K562 (cell line): ENCODE measurements around the gene FADS1. TPM values are rescaled to one million over a fixed set of nuclear protein-coding genes. Genes with fewer than 3 reads are reported as not detected.

Experiments
- ATAC-seq: fragments of 200-7000 bp; cut with Tn5 transposase; 3 replicates; pipeline ENCODE4 v1.9.1; 2020; ENCODE audit warnings: moderate library complexity
- BruUV-seq: library from RNA; stranded (reverse); fragments of 400-500 nt; replicated peaks from 2 replicates; lab custom pipeline; 2021; lab: Mats Ljungman, UMichigan
- CTCF ChIA-PET: fragments of 300-600 bp; formaldehyde crosslinking; extraction: SDS; loops from one replicate; lab custom pipeline; 2021; ENCODE audit warnings: low intra/inter-chr PET ratio; lab: Yijun Ruan, JAX
- POLR2A ChIA-PET: fragments of 300-600, 350-650 bp; sonication (Branson Sonifier 250); formaldehyde crosslinking; extraction: SDS; loops from one replicate; lab custom pipeline; 2021; ENCODE audit warnings: antibody characterized with exemption, inconsistent platforms; lab: Yijun Ruan, JAX
- DNase-seq, 4 experiments: peaks; one replicate each; pipeline versions ENCODE4 v3.0.0 to v3.0.0-alpha.2; 2011 to 2018; ENCODE audit warnings: low spot score in 3 of 4, mixed read lengths in 3 of 4; ENCODE audit errors: extremely low read depth in 1 of 4
- FAIRE-seq: peaks from 2 replicates; lab custom pipeline; 2011; peaks lifted over from hg19 to GRCh38; lab: Jason Lieb, UNC
- H2AFZ ChIP-seq: 2 replicates; pipeline ENCODE4 v1.6.0; 2011; ENCODE audit warnings: low read depth, low read length, control low read depth, inconsistent platforms
- H3K27ac ChIP-seq: fragments of 200-600 bp; 3 replicates; pipeline ENCODE4 v1.8.0; 2011; ENCODE audit warnings: low read depth, mild to moderate bottlenecking, control low read depth, inconsistent platforms, low read length, moderate library complexity, mixed read lengths; ENCODE audit errors: extremely low read depth
- H3K27me3 ChIP-seq, 2 experiments: fragments of 300-600 bp in 1 of 2; 2 replicates in 1 of 2; 3 replicates in 1 of 2; pipeline versions ENCODE4 v1.6.0 to v1.8.0; 2011; ENCODE audit warnings: inconsistent platforms in 2 of 2, low read length in 2 of 2, mild to moderate bottlenecking in 1 of 2, mixed read lengths in 1 of 2, moderate library complexity in 1 of 2; ENCODE audit not compliant: control insufficient read depth in 2 of 2, insufficient read depth in 2 of 2
- H3K36me3 ChIP-seq: fragments of 300-600 bp; 3 replicates; pipeline ENCODE4 v1.8.0; 2011; ENCODE audit warnings: mild to moderate bottlenecking, low read length, inconsistent platforms; ENCODE audit not compliant: control insufficient read depth, insufficient read depth
- H3K4me1 ChIP-seq, 2 experiments: fragments of 200-600 bp in 1 of 2; replicated peaks in 1 of 2; 2 replicates in 1 of 2; 3 replicates in 1 of 2; pipeline versions ENCODE4 v1.5.1 to v1.8.0; 2011; ENCODE audit warnings: inconsistent platforms in 2 of 2, low read length in 2 of 2, mild to moderate bottlenecking in 1 of 2, mixed read lengths in 1 of 2, moderate library complexity in 1 of 2; ENCODE audit not compliant: control insufficient read depth in 2 of 2, insufficient read depth in 2 of 2
- H3K4me2 ChIP-seq: 2 replicates; pipeline ENCODE4 v1.6.1; 2011; ENCODE audit warnings: low read length, control low read depth, inconsistent platforms, mixed read lengths; ENCODE audit not compliant: insufficient read depth
- H3K4me3 ChIP-seq: fragments of 200-600 bp; sonication (generic), shearing (Covaris generic); 2 replicates; pipeline ENCODE4 v1.5.1; 2016; ENCODE audit warnings: control low read depth, inconsistent platforms
- H3K79me2 ChIP-seq: fragments of 200-600 bp; 3 replicates; pipeline ENCODE4 v1.8.0; 2011; ENCODE audit warnings: low read length, inconsistent platforms; ENCODE audit not compliant: control insufficient read depth, insufficient read depth
- H3K9ac ChIP-seq, 2 experiments: 2 replicates each; pipeline versions ENCODE4 v1.6.0 to v1.6.1; 2011; ENCODE audit warnings: low read depth in 2 of 2, low read length in 2 of 2, control low read depth in 1 of 2, inconsistent platforms in 1 of 2, mild to moderate bottlenecking in 1 of 2, mixed read lengths in 1 of 2; ENCODE audit not compliant: insufficient read depth in 1 of 2
- H3K9me1 ChIP-seq: one replicate; pipeline ENCODE4 v1.6.0; 2011; ENCODE audit warnings: inconsistent platforms, mild to moderate bottlenecking, low read length, moderate library complexity; ENCODE audit not compliant: control insufficient read depth, insufficient read depth
- H3K9me3 ChIP-seq: replicated peaks from 2 replicates; pipeline ENCODE4 v1.5.1; 2011; ENCODE audit warnings: low read depth, low read length, inconsistent platforms; ENCODE audit not compliant: control insufficient read depth, insufficient read depth
- H4K20me1 ChIP-seq: replicated peaks from 2 replicates; pipeline ENCODE4 v1.6.1; 2011; ENCODE audit warnings: low read length, inconsistent platforms, mixed read lengths; ENCODE audit not compliant: control insufficient read depth, insufficient read depth
- E2F3 ChIP-seq: fragments of 250-450 bp; sonication (Bioruptor Pico); IDR thresholded peaks from 2 replicates; pipeline ENCODE4 v1.4.0; 2020; ENCODE audit warnings: mild to moderate bottlenecking
- HMGXB4 ChIP-seq: sonication (generic); formaldehyde crosslinking; IDR thresholded peaks from 2 replicates; pipeline ENCODE4 v1.8.1; 2023; ENCODE audit warnings: mild to moderate bottlenecking, missing genetic modification reagents
- MAZ ChIP-seq, 2 experiments: fragments of 450-650 bp in 1 of 2; sonication (generic) in 1 of 2; formaldehyde crosslinking; IDR thresholded peaks in 1 of 2; conservative IDR thresholded peaks in 1 of 2; 2 replicates each; pipeline versions ENCODE4 v1.4.0 to v1.5.0; 2020; ENCODE audit warnings: mild to moderate bottlenecking in 1 of 2, missing genetic modification reagents in 1 of 2
- ZFP91 ChIP-seq: sonication (generic); formaldehyde crosslinking; IDR thresholded peaks from 2 replicates; pipeline ENCODE4 v1.8.0; 2022; ENCODE audit warnings: mild to moderate bottlenecking, missing genetic modification reagents
- ZNF408 ChIP-seq: fragments of 250-450 bp; sonication (Bioruptor Pico); IDR thresholded peaks from 2 replicates; pipeline ENCODE4 v1.4.0; 2020; ENCODE audit warnings: low read depth, mild to moderate bottlenecking, moderate library complexity
- WGBS: fragments of 100-300 bp; shearing (Covaris generic); methylation state at CpG from one replicate; pipeline ENCODE4 v1.1.6; 2016; ENCODE audit warnings: low coverage, mixed read lengths; ENCODE audit not compliant: insufficient coverage; ENCODE audit errors: missing lambda C conversion rate; 5-methylcytosine and 5-hydroxymethylcytosine counted together
- in situ Hi-C: fragments of 300-500 bp; cut with MboI; formaldehyde crosslinking; loops from 4 replicates; pipeline ENCODE4 v1.15.0; 2018; ENCODE audit warnings: inconsistent platforms, mixed read lengths
- intact Hi-C: fragments of 100-400 bp; cut with micrococcal nuclease; formaldehyde crosslinking; loops from 2 replicates; pipeline ENCODE4 v1.14.2; 2022
- polyA plus RNA-seq, 8 experiments: library from polyadenylated mRNA; depleted of rRNA in 4 of 8; stranded (reverse) in 5 of 8; unstranded in 3 of 8; fragments of >200 nt; fragmentation: Nextera tagmentation in 2 of 8; fragmentation: Illumina TruSeq in 1 of 8; extraction: Ambion mirVana in 2 of 8; extraction: Trizol in 1 of 8; gene quantifications; 2 replicates each; pipeline versions ENCODE4 v1.2.1 to v1.2.3, GENCODE V29; 2011 to 2014; ENCODE audit warnings: inconsistent platforms in 1 of 8, missing spikeins in 1 of 8
- total RNA-seq, 7 experiments: library from RNA; depleted of rRNA in 6 of 7; stranded (reverse); fragments of >200 nt in 6 of 7; fragmentation: Illumina TruSeq in 2 of 7; extraction: Trizol in 2 of 7; gene quantifications; 2 replicates each; pipeline versions ENCODE4 v1.2.1 to v1.2.3, GENCODE V29; 2011 to 2021; ENCODE audit warnings: low replicate concordance in 1 of 7
- TF ChIP-seq, protein P1 (sequence below): fragments of 250-450 bp; sonication (Bioruptor Pico); IDR thresholded peaks from 2 replicates; pipeline ENCODE4 v1.4.0; 2020
- TF ChIP-seq, protein P2 (sequence below): sonication (generic); formaldehyde crosslinking; IDR thresholded peaks from 2 replicates; pipeline ENCODE4 v1.9.0; 2022; ENCODE audit warnings: mild to moderate bottlenecking, missing genetic modification reagents
- TF ChIP-seq, protein P3 (sequence below): fragments of 250-450 bp; sonication (Bioruptor Pico); IDR thresholded peaks from 2 replicates; pipeline ENCODE4 v1.4.0; 2020; ENCODE audit warnings: borderline replicate concordance

Gene FADS1
- total and polyA plus RNA-seq, 9 of the 15 experiments (the other 6 are each of a cell fraction or from before 2014, with no cell fraction given): 110 to 864 (median 364) TPM

DNA sequence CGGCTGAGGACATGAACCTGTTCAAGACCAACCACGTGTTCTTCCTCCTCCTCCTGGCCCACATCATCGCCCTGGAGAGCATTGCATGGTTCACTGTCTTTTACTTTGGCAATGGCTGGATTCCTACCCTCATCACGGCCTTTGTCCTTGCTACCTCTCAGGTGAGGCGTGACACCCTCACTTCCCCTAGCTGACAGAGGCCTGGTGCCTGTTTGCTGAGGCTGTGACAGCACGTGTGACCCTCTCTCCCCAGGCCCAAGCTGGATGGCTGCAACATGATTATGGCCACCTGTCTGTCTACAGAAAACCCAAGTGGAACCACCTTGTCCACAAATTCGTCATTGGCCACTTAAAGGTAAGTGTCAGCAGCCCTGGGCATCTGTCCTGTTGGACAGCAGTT is 23.6 kb upstream of the FADS1 start:
- WGBS: 79% methylated on average over 7 of the region's 7 CpGs
- 0 out of 2 replicates have a peak, but pooled peaks have one; percentile 6 for TF ChIP-seq E2F3
- TF ChIP-seq, protein P1, sequence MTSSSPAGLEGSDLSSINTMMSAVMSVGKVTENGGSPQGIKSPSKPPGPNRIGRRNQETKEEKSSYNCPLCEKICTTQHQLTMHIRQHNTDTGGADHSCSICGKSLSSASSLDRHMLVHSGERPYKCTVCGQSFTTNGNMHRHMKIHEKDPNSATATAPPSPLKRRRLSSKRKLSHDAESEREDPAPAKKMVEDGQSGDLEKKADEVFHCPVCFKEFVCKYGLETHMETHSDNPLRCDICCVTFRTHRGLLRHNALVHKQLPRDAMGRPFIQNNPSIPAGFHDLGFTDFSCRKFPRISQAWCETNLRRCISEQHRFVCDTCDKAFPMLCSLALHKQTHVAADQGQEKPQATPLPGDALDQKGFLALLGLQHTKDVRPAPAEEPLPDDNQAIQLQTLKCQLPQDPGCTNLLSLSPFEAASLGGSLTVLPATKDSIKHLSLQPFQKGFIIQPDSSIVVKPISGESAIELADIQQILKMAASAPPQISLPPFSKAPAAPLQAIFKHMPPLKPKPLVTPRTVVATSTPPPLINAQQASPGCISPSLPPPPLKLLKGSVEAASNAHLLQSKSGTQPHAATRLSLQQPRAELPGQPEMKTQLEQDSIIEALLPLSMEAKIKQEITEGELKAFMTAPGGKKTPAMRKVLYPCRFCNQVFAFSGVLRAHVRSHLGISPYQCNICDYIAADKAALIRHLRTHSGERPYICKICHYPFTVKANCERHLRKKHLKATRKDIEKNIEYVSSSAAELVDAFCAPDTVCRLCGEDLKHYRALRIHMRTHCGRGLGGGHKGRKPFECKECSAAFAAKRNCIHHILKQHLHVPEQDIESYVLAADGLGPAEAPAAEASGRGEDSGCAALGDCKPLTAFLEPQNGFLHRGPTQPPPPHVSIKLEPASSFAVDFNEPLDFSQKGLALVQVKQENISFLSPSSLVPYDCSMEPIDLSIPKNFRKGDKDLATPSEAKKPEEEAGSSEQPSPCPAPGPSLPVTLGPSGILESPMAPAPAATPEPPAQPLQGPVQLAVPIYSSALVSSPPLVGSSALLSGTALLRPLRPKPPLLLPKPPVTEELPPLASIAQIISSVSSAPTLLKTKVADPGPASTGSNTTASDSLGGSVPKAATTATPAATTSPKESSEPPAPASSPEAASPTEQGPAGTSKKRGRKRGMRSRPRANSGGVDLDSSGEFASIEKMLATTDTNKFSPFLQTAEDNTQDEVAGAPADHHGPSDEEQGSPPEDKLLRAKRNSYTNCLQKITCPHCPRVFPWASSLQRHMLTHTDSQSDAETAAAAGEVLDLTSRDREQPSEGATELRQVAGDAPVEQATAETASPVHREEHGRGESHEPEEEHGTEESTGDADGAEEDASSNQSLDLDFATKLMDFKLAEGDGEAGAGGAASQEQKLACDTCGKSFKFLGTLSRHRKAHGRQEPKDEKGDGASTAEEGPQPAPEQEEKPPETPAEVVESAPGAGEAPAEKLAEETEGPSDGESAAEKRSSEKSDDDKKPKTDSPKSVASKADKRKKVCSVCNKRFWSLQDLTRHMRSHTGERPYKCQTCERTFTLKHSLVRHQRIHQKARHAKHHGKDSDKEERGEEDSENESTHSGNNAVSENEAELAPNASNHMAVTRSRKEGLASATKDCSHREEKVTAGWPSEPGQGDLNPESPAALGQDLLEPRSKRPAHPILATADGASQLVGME: 0 out of 2 replicates have a peak, but pooled peaks have one; percentile 11
- TF ChIP-seq, protein P2, sequence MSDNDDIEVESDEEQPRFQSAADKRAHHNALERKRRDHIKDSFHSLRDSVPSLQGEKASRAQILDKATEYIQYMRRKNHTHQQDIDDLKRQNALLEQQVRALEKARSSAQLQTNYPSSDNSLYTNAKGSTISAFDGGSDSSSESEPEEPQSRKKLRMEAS: peak; percentile 34; the same call in 1 of the 2 replicates
- TF ChIP-seq, protein P3, sequence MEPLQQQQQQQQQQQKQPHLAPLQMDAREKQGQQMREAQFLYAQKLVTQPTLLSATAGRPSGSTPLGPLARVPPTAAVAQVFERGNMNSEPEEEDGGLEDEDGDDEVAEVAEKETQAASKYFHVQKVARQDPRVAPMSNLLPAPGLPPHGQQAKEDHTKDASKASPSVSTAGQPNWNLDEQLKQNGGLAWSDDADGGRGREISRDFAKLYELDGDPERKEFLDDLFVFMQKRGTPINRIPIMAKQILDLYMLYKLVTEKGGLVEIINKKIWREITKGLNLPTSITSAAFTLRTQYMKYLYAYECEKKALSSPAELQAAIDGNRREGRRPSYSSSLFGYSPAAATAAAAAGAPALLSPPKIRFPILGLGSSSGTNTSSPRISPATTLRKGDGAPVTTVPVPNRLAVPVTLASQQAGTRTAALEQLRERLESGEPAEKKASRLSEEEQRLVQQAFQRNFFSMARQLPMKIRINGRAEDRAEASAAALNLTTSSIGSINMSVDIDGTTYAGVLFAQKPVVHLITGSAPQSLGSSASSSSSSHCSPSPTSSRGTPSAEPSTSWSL (CRISPR knock-in tag): 0 out of 2 replicates have a peak, but pooled peaks have one; percentile 17
- TF ChIP-seq HMGXB4 (CRISPR knock-in tag): no peak
- TF ChIP-seq MAZ (CRISPR knock-in tag; conservative IDR thresholded peaks at IDR 0.05 in 1 of 2, IDR thresholded peaks at IDR 0.05 in 1 of 2): 0 out of 4 replicates have a peak, but pooled peaks of 1 of the 2 experiments have one; percentile 18
- 0 out of 2 replicates have a peak, but pooled peaks have one; percentile 30 for TF ChIP-seq ZFP91
- no peak for TF ChIP-seq ZNF408 (CRISPR knock-in tag)
- TF ChIP-seq, all 486 proteins: peak for 6
- peaks cover 22% of the 10 kb centered on the region; the same call in 2 of the 3 replicates for H3K79me2 ChIP-seq
- H3K4me2 ChIP-seq: no peak overlapping the region; the same call in 1 of the 2 replicates
- H4K20me1 ChIP-seq: no peaks in the 10 kb centered on the region
- no peak overlapping the region for H3K4me3 ChIP-seq
- intact Hi-C loops (no loop called here), in situ Hi-C loops (no loop called here)
- H3K36me3 ChIP-seq: peaks cover 18% of the 10 kb centered on the region
- ChIA-PET POLR2A (no interaction called here), CTCF (no interaction called here)
- peak overlapping the region; percentile 24 to 84; a peak in 3 of 4 replicates for H3K9ac ChIP-seq
- FAIRE-seq (no peak), DNase-seq (no peak), ATAC-seq (no peak)
- H3K27me3 ChIP-seq: no peaks in the 10 kb centered on the region
- H3K27ac ChIP-seq: peak overlapping the region; percentile 90
- no peak overlapping the region for H2AFZ ChIP-seq
- no TSS peak for BruUV-seq
- peaks cover 5% of the 10 kb centered on the region for H3K9me1 ChIP-seq
- H3K9me3 ChIP-seq: no peaks in the 10 kb centered on the region
- H3K4me1 ChIP-seq: peaks cover 60 to 73% of the 10 kb centered on the region in 2 experiments
